GM18502 (cell line): ENCODE data around the gene SPRY2.
A peak's percentile ranks its signal among the peaks of the same experiment; 100 is the strongest.
"Not testable (repeated sequence)": the region's sequence is repeated elsewhere in the genome, so short reads cannot be mapped to it uniquely, and the experiment has no call there.

ENCODE experiments used
- ATAC-seq: cut with Tn5 transposase; IDR thresholded peaks from one replicate; pipeline ENCODE4 v1.9.1; 2021; ENCODE audit warnings: mild to moderate bottlenecking; ENCODE audit not compliant: unreplicated experiment, poor library complexity

The SPRY2 gene

DNA sequence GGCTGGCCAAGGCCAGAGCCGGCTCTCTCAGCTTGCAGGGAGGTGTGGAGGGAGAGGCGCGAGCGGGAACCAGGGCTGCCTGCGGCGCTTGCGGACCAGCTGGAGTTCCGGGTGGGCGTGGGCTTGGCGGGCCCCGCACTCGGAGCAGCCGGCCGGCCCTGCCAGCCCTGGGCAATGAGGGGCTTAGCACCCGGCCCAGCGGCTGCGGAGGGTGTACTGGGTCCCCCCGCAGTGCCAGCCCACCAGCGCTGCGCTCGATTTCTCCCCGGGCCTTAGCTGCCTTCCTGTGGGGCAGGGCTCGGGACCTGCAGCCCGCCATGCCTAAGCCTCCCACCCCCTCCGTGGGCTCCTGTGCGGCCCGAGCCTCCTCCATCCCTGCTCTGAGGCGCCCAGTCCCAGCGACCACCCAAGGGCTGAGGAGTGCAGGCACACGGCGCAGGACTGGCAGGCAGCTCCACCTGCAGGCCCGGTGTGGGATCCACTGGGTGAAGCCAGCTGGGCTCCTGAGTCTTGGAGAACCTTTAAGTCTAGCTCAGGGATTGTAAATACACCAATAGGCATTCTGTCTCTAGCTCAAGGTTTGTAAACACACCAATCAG lies 14.7 kb upstream of the SPRY2 start:
- ATAC-seq = not testable (repeated sequence)

DNA sequence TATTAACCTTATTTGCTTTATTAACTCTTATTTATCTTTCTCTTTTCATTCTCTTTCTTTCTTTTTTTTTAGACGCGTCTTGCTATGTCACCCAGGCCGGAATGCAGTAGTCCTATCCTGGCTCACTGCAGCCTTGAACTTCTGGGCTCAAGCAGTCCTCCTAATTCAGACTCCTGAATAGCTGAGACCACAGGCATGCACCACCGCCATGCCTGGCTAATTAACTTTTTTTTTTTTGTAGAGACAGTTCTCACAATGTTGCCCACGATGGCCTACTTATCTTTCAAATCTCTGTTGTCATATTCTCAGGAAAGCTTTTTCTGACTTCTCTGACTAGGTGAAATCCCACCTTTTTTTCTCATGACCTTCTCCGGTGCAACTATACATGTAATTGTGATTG lies 7.8 kb upstream of the SPRY2 start:
- no peak for ATAC-seq

DNA sequence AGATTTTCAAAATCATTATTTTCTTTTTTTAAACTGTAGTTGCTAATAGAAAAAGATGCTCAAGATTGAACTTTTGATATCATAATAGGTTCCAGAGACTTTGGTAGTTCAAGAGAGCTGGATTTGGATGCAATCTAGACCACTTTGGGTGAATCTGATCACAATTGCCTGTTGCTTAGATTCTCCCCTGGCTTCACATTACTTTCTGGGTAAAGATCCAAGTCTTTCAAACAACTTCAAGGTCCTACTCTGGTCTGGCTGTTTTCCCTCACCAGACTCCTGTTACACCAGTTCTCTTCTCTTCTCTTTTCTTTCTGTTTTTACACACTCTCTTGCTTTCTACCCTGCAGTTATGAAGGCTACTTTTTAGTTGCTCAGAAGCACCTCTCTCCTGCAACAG lies 7.4 kb upstream of the SPRY2 start:
- no peak for ATAC-seq

DNA sequence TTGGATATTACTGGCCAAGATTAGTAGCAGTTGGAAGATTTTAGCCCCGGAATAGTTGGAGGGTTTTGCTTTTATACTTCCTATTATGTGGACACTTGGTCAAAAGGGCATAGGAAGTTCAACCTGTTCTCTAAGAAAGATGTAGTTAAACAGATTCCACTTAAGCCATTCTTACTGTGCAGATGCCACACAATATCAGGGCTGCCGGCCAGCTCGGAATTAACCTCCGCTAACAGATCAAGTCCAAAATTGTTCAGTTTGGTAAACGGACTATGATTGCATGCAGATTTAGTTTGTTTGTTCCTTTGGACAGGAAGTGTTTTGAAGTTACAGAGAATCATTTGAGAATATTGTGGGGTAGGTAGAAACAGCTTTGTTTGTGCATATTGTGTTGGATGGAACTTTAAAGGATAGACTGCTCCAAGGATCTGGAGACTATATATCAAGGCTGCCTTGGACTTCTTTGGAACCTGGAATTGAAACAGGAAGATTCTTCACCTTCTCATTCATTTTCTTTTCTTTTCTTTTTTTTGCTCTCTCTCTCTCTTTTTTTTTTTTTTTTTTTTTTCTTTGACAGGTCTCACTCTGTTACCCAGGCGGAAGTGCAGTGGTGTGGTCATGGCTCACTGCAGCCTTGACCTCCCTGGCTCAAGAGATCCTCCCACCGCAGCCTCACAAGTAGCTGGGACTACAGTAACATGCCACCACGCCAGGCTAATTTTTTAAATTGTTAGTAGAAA lies 5.0 kb upstream of the SPRY2 start:
- ATAC-seq = no peak

DNA sequence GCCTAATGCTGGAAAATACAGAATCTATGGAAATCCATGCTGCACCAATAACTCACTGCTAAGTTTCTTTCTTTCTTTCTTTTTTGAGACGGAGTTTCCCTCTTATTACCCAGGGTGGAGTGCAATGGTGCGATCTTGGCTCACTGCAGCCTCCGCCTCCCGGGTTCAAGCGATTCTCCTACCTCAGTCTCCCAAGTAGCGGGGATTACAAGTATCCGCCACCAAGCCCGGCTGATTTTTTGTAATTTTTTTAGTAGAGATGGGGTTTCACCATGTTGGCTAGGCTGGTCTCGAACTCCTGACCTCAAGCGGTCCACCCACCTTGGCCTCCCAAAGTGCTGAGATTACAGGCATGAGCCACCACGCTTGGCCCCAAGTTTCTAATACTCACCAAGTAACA lies 3.1 kb upstream of the SPRY2 start:
- not testable (repeated sequence) for ATAC-seq

DNA sequence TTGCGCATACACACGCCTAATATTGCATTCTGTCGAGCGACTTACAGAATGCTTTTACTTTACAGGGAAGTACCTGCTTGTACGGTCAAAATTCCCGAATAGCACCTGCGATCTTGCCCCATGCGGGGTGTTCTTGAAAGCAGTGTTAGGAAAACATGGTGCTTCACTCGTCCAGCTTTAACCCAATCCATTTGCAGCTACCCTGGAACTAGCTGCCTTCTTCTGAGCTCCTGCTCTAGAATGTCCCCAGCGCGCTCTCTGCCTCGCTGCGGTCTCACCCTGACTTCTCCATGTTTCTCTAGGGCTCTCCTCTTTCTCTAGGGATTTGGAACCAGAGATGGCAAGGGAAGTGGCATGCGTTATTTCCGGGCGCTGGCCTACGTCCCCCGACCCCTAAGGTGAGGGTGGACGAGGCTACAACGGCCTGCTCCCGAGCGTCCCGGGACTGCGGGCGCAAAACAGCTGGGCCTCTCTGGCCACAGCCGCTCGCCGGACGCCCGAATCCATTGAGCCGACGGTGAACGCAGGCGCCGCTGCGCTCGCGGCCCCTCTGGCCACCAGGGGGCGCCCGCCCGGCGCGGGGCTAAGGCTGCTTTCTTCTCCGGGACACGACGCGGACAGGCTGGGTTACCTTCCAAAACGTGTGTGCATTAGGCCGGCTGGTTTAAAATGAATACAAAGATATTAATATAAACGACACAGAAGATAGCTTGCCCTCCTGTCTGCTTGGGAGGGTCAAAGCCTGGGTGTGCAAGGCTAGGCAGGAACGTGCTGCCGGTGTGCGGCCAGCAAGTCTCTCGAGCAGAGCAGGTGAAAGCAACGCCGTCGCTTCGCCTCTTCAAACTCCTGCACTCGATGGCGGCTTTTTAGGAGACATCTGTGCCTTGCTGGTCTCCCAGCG lies 1.8 kb upstream of the SPRY2 start:
- peak; percentile 67 for ATAC-seq

DNA sequence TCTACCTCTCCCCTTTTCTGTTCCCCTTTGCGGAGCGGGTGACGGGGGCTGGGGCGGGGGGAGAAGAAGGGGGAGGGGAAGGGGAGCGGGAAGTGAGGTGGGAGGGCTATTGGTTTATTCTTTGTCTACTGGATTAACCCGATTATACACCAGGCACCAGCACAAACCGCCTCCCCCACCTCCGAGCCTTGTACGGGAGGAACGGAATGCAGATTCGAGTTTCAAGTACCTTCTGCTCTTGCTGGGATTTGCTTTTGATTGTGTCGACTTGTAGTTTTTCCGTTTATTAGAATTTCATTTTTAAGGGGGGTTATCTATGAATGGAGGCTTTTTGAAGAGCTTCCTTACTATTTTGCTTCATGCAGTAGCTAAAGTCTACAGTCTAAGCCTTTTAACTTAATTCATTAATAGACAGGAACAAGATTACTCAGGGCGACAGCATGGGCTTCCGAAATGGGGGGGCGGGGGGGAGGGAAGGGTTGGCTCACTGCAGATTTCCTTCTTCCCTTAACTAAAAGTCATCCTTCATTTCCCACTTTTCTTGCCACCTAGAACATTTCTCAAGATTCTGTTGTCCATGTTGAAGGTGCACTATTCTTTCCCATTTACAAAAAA lies 937 bp upstream of the SPRY2 start:
- no peak for ATAC-seq

DNA sequence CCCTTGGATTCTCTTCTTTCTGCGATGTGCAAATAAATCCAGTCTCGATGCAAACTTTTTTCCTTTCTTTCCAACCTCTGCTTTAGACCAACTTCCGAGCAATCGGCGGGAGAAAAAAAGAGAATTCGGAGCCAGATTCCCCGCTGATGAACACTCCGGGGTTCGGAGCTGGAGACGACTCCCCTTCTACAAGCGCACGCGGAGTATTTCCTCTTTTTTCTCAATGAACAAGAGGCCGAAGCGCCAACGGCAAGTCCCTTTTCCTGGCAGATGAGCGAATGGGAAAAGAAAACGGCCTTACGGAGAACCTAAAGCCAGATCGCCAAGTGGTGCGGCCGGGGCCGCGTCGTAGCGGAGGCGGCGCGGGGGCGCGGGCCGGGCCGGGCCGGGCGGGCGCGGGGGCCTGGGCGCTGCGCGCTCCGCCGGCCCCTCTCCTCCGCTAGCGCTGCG lies 250 bp downstream of the SPRY2 start:
- ATAC-seq = peak; percentile 40

DNA sequence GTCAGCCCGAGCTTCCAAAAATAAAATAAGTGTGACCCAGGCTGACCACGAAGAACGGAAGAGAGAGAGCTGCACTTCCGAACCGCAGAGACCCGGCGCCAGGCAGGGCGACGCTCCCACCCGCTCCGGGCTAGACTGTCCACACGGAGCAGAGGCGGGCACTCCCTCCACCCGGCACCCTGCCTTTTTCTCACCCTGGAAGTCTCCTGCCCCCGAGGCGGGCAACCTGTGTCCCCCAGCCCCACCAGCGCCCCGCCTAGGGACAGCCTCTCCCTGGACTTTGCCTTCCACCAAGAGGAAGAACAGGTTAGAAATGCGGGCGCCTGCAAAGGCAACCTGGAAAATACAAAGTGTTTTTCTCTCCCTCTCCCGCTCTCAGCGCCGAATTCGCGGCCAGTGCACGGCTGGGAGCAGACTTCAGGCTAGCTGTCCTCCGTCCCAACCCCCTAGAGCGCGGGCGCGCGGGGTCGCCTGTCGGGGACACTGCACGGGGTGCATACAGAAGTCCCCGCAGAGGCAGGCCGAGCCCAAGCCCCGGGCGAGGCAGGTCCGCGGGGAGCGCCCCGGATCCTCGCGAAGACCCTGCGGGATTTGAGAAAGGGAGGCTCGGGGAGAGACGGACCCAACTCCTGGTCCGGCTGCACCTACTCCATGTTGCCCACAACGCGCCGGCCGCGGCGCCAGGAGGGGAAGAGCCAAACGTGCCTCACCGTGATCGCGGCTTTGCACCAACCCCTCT lies 845 bp downstream of the SPRY2 start:
- no peak for ATAC-seq

DNA sequence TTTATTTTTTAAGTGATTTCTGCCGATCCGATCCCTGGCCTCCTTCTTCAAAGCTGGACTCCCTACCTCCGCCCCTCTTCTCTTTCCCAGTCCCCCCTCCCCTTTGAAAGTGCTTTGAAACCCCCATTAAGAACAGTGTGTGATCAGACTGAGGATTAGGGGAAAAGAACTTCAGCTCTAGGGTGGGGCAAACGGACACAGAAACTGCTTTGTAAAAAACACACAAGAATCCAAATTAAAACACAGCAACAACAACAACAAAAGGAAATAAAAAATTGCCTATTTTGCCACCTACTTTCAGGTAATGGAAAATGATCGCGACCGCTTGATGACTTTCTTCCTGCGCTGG lies 1.4 kb downstream of the SPRY2 start:
- ATAC-seq = no peak

DNA sequence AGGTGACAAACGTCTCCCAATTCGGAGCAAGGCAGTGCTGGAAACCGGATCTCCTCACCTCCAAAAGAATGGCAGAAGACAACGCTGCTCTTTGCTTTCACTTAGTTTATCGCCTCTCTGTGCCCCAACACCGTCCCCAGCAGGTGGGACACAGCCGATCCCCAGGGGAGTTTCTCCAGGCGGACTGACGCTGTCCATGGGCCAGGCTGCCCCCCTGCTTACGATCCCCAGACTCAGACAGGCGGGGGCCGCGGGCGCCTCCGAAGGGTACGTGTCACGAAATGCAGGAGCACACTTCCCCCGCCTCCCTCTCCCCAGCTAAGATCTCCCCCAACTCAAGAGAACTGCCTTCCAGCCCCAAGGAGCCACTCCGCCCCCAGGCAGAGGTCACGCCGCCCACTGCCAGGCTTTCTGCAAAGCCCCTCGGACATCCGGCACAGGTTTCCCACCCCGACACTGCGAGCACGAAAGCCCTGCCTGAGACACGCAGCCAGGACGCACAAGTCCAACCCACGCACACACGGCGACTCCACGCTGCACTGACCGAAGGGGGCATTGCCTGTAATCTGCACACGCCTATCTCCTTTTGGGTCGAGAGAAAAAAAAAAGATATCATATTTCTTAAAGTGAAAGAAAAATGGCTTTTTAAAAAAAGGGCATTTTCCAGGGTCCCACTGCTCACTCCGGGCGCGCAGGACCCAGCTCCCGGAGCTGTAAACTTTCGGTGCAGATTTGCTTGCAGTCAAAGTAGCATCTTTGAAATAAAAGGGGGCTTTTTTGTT lies 2.0 kb downstream of the SPRY2 start:
- ATAC-seq = no peak

DNA sequence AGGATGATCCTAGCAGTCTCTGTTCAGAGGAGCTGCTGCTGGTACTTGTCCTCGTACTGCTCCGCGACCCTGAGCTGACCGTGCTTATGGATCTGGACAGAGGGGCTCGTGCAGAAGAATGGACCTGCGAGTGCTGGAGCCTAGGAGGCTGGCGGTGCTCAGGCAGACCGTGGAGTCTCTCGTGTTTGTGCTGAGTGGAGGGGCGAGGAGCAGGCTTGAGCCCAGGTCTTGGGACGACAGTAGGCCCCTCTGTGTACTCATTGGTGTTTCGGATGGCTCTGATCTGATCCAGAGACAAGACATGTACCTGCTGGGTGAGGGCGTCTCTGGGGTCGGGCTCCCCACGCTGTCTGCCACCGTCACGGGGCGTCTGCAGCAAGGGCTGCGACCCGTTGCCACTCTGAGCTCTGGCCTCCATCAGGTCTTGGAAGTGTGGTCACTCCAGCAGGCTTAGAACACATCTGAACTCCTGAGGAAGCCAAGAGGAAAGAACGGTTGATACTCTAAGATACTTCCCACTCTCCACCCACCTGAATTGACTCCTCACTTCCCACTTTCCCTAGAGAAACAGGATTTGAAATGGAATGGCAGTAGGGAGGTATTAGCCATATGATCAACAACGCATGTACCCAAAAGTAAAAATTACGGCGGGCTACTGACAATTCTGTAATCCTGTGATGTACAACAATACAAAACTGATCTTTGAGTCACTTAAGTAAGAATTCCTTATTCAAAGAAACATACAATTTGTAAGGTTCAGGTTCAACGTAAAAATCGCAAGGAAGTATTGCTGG lies 3.4 kb downstream of the SPRY2 start:
- no peak for ATAC-seq

DNA sequence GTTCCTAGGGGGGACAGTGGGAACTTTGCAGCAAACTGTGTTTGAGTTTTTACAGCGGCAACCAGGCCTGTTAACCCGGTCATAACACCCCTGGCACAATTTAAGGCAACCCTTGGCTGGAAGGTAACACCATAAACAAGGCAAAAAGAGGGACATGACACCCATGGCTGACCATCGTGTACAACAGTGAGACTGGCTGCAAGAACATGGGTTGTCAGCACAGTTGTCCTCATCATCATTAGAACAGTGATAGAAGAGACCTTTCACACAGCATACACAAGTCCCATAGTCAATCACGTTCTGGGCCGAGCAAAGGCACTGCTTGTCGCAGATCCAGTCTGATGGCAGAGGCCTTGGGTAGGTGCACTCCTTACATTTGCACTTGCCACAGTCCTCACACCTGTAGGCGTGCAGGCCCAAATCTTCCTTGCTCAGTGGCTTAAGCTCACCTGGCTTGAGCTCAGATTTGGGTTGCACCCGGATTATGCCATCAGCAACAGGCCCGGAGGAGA lies 4.1 kb downstream of the SPRY2 start:
- no peak for ATAC-seq

DNA sequence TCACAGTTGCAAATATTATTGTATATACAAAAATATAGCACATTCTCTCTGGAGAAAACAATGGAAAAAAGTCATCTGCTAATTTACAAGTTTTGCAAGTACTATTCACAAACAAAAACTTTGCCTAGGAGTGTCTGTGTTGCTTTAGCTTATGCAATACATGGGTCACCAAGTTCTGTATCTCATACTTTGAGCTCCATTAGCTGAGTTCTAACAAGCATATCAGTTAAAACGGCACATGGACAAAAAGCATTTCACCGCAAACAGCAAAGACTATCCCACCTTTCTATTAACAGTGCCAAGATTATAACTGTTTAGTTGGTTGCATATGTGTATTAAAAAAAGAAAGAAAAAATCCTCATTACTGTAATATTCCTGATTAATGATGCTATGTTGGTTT lies 4.6 kb downstream of the SPRY2 start:
- ATAC-seq = no peak

DNA sequence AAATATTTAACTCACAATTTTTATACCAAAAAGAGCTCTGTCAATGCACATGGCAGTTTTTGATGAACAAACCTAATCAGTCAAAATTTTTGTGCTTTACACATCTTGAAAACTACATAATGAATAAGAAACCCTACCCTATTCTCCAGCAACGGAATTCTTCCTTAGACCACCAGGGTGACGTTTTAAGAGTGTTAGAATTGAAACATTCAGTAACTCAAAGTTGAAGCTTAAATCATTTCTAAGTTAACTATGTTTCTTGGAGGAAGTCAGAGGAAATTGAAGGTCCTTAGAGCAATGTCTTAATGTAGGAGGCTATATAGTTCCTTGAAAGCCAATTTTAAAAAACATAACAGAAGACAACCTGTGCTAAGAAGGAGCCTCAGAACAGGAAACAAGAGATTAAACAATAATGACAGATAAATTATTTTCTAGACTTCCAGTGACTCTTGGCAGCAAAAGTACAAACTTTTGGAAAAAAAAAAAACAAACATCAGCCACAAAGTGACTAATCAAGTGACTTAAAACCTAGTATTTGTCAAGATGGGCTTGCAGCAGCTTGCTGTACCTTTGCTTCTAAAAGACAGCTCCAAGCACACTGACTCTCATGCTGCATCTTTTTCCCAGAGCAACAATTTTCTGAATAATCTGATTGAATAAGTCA lies 6.2 kb downstream of the SPRY2 start:
- ATAC-seq = no peak

DNA sequence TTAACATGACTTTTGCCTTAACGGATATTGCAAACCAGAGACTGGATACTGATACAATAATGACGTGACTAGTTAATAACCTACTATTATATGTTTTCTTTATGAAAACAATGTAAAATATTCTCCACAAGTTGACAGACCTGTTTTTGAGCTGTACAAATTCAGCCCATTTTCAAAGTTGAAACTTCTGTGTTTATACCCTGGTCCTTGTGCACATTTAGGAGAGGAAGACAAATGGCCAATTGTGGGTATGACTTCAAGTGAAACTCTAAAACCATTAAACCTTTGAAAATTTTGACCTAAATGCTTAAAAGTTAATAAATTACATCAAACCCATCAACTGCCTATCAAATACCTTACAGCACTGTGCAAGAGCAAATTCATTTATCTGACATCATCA lies 8.9 kb downstream of the SPRY2 start:
- ATAC-seq = no peak

DNA sequence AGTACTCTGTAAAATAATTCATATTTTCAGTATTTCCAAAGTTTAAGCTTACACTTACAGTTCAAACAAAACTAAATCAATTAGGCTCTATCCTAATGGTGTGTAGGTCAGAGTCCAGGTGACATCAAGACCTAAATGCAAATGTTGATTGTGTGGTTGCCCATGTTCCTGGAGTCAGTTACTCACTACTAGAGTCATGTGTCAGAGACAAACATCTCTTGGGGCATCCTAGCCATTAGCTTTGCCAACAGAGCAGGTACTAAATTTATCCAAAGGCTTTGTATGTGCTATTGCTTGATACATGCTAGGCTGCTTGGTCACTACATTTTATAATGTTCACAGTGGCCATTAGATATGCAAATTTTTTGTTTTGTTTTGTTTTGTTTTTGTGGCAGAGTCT lies 11.7 kb downstream of the SPRY2 start:
- no peak for ATAC-seq

DNA sequence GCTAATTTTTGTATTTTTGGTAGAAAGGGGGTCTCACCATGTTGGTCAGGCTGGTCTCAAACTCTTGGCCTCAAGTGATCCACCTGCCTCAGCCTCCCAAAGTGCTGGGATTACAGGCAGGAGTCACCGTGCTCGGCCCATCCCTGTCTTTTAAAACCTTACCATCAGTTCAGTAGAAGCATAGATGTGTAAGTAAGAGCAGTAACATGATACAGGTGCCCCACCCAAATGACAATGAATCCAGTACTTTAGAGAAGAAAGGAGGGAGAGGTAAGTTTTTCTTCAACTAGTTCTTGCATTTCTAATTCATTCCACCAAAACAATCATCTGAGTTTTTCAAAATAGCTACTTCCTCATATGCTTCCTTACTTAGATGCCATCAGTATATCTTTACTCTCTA lies 21.9 kb downstream of the SPRY2 start:
- no peak for ATAC-seq
